GM12878 (cell line): ENCODE results near the gene RAD9A. TPM values are rescaled to one million over a fixed set of nuclear protein-coding genes. Genes with fewer than 3 reads are reported as not detected.
A peak's percentile ranks its signal among the peaks of the same experiment; 100 is the strongest.

ENCODE experiments used
- IKZF2 ChIP-seq, 2 experiments: fragments of 450-650 bp; IDR thresholded peaks; 2 replicates each; pipeline ENCODE4 v1.6.1; 2017; ENCODE audit warnings: mild to moderate bottlenecking in 2 of 2, moderate library complexity in 2 of 2
- MEF2B ChIP-seq: fragments of 450-650 bp; IDR thresholded peaks from 2 replicates; pipeline ENCODE4 v1.6.1; 2018; ENCODE audit warnings: mild to moderate bottlenecking, moderate library complexity; ENCODE audit not compliant: partially characterized antibody, poor library complexity, severe bottlenecking
- NBN ChIP-seq: fragments of 450-650 bp; IDR thresholded peaks from 2 replicates; pipeline ENCODE4 v1.6.1; 2016
- RFX5 ChIP-seq: IDR thresholded peaks from 2 replicates; pipeline ENCODE4 v1.6.1; 2011; ENCODE audit warnings: low read depth, low read length, improper control_type of control experiment
- YY1 ChIP-seq: IDR thresholded peaks from 2 replicates; pipeline ENCODE4 v1.6.1; 2011; ENCODE audit warnings: low read depth, mild to moderate bottlenecking, low read length
- ZBTB4 ChIP-seq: fragments of 450-650 bp; formaldehyde crosslinking; IDR thresholded peaks from 2 replicates; pipeline ENCODE4 v1.4.0; 2022; ENCODE audit warnings: mild to moderate bottlenecking, moderate library complexity
- polyA plus RNA-seq, 11 experiments: library from polyadenylated mRNA; depleted of rRNA in 4 of 11; unstranded in 6 of 11; stranded (reverse) in 5 of 11; fragments of >200 nt; fragmentation: Nextera tagmentation in 4 of 11; fragmentation: Illumina TruSeq in 1 of 11; extraction: Ambion mirVana in 4 of 11; extraction: Trizol in 1 of 11; gene quantifications; 1 replicate in 1 of 11; 2 replicates in 10 of 11; pipeline versions ENCODE4 v1.2.1 to v1.2.3, GENCODE V29; 2011 to 2016; ENCODE audit warnings: inconsistent platforms in 2 of 11, missing spikeins in 2 of 11, low read depth in 1 of 11
- total RNA-seq, 4 experiments: library from RNA; depleted of rRNA in 3 of 4; stranded (reverse); fragments of >200 nt in 3 of 4; fragmentation: Illumina TruSeq in 1 of 4; extraction: Trizol in 1 of 4; gene quantifications; 2 replicates each; pipeline versions ENCODE4 v1.2.1 to v1.2.3, GENCODE V29; 2013 to 2021
- TF ChIP-seq, protein P1 (sequence below): fragments of 450-650 bp; IDR thresholded peaks from 2 replicates; pipeline ENCODE4 v1.6.1; 2016; ENCODE audit warnings: mild to moderate bottlenecking, moderate library complexity, borderline replicate concordance

RAD9A gene
- total and polyA plus RNA-seq, 10 of the 15 experiments (the other 5 are each of a cell fraction or from before 2014, with no cell fraction given): 1.1 to 36.2 (median 19.8) TPM

- TF ChIP-seq MEF2B (no peak), RFX5 (no peak), NBN (peak; percentile 41; the same call in 1 of the 2 replicates), ZBTB4 (no peak), IKZF2 (IDR thresholded peaks at IDR 0.05) (0 out of 4 replicates have a peak, but pooled peaks of 1 of the 2 experiments have one; percentile 25), YY1 (peak; percentile 73)
- TF ChIP-seq, protein P1, sequence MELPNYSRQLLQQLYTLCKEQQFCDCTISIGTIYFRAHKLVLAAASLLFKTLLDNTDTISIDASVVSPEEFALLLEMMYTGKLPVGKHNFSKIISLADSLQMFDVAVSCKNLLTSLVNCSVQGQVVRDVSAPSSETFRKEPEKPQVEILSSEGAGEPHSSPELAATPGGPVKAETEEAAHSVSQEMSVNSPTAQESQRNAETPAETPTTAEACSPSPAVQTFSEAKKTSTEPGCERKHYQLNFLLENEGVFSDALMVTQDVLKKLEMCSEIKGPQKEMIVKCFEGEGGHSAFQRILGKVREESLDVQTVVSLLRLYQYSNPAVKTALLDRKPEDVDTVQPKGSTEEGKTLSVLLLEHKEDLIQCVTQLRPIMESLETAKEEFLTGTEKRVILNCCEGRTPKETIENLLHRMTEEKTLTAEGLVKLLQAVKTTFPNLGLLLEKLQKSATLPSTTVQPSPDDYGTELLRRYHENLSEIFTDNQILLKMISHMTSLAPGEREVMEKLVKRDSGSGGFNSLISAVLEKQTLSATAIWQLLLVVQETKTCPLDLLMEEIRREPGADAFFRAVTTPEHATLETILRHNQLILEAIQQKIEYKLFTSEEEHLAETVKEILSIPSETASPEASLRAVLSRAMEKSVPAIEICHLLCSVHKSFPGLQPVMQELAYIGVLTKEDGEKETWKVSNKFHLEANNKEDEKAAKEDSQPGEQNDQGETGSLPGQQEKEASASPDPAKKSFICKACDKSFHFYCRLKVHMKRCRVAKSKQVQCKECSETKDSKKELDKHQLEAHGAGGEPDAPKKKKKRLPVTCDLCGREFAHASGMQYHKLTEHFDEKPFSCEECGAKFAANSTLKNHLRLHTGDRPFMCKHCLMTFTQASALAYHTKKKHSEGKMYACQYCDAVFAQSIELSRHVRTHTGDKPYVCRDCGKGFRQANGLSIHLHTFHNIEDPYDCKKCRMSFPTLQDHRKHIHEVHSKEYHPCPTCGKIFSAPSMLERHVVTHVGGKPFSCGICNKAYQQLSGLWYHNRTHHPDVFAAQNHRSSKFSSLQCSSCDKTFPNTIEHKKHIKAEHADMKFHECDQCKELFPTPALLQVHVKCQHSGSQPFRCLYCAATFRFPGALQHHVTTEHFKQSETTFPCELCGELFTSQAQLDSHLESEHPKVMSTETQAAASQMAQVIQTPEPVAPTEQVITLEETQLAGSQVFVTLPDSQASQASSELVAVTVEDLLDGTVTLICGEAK: no peak
- TF ChIP-seq, all 136 proteins: peak for 22
Observed at GRCh38 chr11:67351275-67352005, 40.3 kb upstream of the RAD9A start (continued).
